Measurements from ENCODE around the gene NR3C1.
"Not testable (repeated sequence)": the region's sequence is repeated elsewhere in the genome, so short reads cannot be mapped to it uniquely, and the experiment has no call there.

The NR3C1 gene

DNA sequence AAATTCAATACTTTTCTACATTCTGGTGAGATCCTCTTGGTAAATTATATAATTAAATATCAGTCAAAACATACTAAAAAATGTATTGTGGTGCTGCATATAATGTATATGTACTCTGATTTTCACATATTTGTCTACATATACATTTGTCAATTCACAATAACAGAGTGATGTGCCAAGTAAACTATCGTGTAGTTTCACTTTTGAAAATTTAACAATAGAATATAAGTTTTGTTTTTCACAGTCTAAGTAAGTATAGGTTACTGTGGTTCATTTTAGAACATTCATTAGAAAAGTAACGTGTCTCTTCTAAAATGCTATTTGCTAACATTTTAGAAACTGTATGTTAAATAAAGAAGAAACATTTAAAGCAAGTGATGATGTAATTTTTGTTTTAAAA lies 73.6 kb downstream of the NR3C1 start:
- no peak for DNase-seq

DNA sequence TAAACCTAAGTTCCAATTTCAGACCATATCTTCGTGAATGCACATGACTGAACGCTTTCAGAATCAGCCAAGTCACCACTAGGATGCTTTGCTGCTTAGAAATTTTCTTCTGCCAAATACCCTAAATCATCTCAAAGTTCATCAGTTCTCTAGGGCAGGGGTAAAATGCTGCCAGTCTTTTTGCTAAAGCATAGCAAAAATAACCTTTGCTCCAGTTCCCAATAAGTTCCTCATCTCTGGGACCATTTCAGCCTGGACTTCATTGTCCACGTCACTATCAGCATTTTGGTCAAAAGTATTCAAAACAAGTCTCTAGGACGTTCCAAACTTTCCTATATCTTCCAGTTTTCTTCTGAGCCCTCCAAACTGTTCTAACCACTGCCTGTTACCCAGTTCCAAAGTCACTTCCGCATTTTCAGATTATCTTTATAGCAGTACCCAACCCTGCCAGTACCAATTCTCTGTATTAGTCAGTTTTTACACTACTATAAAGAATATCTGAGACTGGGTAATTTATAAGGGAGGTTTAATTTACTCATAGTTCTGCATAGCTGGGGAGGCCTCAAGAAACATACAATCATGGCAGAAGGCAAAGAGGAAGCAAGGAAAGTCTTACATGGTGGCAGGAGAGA lies 74.8 kb downstream of the NR3C1 start:
- DNase-seq = no peak

DNA sequence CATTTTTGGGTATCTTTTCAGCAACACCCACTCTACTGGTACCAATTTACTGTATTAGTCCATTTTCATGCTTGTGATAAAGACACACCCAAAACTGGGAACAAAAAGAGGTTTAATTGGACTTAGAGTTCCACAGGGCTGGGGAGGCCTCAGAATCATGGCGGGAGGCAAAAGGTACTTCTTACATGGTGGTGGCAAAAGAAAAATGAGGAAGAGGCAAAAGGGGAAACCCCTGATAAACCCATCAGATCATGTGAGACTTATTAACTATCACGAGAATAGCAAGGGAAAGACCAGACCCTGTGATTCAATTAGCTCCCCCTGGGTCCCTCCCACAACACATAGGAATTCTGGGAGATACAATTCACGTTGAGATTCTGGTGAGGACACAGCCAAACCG lies 78.4 kb downstream of the NR3C1 start:
- DNase-seq = not testable (repeated sequence)

DNA sequence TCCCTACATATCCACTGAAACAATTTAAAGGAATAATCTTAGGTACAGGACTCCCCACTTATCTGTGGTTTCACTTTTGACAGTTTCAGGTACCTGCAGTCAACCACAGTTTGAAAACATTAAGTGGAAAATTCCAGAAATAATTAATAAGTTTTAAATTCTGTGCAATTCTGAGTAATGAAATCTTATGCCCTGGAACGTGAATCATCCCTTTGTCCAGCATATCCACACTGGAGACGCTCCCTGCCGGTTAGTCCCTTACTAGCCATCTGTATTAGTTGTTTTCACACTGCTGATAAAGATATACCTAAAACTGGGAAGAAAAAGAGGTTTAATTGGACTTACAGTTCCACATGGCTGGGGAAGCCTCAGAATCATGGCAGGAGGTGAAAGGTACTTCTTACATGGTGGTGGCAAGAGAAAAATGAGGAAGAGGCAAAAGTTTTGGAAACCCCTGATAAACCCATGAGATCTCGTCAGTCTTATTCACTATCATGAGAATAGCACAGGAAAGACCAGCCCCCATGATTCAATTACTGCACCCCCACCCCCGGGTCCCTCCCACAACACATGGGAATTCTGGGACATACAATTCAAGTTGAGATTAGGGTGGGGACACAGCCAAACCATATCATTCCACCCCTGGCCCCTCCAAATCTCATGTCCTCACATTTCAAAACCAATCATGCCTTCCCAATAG lies 80.4 kb downstream of the NR3C1 start:
- DNase-seq = not testable (repeated sequence)

DNA sequence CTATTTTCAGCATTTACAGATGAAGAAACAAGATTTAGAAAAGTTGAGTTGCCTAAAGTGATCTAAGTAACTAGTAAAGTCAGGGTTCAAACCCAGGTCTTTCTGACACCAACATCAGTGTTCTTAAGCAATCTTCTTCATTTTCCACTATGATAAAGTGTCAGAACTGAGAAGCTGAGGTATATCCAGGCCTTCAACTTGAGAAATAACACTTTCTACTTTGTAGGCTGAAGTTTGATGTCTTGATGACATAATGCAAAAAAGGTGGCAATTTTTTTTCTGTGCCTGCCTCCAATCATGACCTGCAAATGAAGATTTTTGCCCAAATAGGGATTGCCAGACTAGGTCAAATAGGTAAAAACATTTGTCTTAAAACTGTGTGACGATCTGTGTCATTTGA lies 81.3 kb downstream of the NR3C1 start:
- no peak for DNase-seq

DNA sequence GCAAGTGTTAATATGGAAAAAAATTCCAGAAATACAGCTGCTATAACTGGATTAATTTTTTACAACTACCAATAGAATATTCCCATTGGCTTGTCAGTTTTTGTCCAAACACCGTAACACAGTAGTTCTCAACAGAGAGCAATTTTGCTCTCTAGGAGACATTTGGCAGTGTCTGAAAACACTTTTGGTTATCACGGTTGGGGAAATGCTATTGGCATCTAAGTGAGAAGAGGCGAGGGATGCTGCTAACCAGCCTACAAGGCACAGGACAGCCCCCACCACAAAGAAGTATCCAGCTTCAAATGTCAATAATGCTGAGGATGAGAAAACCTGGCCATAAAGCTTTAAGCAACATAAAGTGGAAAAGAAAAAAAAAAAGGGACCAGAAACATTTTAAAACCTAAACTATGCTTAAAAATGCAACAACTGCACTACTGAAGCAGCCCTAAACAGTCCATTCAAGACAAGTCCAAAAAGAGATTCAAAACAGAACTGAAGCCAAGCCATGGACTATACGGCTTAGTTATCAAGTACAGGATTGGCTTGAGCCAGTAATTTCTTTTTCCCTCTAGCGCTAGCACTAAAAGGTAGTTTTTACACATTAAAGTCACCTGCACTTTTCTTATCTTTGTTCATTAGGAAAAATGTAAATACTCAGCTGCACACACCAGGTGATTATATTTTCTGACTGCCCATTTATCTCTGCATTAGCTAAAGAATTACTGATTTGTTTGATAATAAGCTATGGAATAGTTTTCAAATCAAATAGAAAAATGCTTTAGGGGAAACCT lies 83.9 kb downstream of the NR3C1 start:
- DNase-seq = no peak

DNA sequence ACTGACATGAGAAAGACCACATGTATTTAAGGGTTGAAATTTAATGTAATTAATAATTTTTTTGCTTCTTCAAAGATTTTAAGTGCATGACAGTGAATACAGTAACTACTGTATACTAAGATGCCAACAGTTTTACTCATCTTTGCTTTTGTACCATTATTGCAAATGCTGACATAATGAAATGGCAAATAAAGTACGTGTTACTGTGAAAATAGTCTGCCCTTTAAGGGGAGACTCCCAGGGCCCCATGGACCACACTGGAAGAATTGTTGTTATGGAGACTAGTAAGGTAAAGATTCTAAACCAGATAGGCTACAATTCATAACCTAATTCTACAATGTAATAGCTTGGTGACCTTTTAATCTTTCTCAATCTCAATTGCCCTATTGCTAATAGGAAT lies 84.7 kb downstream of the NR3C1 start:
- DNase-seq = no peak

DNA sequence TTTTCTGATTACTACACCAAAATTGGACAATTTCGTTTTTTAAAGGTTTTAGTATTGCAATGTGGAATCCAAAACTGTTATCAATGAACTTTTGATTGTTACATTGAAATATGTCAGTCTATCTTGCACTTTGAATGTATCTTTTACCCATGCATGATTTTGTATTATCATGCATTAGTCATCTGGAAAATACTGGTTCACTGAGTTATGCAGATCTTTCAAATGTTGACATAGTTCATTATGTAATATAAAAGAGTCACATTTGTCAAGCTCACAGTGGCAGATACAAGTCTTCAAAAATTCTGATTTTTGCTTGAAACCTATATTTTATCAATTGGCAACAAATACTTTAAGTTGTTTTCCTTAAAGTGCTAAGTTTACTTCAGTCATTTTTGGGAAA lies 85.2 kb downstream of the NR3C1 start:
- DNase-seq = no peak

DNA sequence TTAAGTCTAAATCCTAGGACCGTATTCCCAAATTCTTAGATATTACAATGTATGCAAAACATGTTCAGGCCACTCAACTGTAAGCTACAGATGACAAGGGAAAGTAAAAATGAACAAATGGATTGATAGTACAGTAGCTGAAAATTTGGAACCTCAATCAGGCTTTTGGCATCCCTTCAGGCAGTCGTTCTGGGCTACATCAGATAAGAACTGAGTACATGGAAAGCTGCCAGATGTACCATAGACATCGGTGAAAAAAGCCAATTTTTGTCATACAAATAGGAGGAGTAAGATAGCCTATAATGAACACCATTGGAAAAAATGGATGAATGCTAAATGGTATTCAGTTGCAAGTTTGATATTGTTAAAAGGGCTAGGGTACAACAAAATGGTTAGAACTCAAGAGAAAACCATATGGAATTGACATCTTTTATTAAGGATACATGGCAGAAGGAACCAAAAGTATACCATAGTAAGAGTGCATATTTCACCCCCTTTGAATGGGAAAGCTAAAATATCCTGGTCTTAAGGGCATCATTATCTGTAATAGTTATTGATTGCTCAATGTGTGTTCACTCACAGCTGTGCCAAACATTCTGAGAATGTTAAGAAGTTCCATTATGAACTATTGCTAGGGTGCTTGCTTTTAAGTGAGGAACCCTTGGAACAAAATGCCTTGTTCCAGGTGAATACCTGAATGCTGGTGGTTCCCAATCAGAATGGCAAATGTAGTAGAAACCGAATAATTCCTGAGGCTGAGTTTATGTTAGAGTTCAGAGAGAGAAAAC lies 86.4 kb downstream of the NR3C1 start:
- no peak for DNase-seq

DNA sequence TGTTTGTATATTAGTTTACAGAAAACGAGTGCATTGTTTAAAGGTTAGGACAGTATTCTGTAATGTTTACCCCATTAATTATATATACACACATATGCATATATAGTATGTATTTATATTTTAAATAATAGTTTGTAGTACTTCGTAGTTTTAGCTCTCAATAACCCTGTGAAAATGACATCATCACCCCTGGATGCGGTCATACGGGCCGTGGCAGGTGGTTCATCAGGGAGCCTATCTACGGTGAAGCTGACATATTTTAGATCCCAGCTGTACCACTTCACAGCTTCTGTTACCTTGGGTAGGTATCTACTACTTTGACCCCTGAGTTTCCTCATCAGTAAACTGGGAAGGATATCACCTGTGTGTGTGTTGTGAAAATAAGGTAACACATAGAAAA lies 87.1 kb downstream of the NR3C1 start:
- DNase-seq = no peak

DNA sequence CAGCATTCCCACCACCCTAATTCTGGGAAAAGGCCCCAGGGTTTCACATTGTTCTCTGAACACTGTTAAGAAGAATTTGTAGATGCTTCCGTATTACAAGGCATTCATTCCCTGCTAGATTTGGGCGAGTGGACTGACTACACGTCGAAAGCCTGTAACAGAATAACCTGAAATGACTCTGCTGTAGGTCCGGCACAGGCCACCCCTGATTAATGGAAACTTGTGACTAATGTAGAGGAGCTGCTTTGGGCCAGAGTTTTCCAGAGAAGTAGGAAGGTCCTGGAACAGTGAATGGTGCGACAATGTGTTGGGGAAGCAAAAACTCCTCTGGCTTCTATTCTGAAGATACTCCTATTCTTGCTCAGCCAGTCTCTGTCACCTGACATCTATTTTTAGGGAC lies 87.6 kb downstream of the NR3C1 start:
- DNase-seq = no peak

DNA sequence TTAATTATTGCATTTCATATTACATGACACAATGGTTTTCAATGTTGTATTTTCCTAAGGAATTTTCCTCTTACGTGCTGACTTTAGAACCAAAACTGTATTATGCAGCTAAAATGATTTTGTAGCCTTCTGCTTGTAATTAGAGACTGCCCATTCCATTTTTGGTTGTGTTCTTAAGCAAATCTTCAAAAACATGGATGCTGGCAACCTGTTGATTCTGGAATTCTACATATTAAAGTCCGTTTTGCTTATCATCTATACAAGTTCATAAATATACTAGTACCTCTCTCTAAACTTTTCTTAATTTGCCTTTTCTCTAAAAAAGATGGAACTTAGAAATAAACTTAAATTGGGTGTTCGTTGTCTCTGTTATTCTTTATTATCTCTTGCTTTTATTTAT lies 88.3 kb downstream of the NR3C1 start:
- no peak for DNase-seq

DNA sequence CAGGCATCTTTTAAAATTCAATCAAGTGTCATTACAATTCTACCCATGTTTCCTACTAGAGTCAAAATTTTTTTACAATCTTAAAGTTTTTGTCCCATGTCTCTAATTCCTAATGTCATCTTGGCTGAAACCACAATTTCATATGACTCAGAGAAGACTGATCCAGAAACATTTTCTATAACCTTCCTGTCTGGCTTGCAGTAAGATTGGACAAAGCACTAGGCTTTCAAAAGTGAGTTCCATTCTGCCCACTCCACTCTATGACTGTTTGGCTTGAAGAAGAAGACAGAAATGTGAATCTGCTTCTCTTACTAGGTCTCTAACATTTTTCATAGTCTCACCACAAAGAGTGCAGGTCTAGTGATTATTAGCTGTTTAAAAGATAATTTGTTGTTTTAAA lies 88.8 kb downstream of the NR3C1 start:
- no peak for DNase-seq

DNA sequence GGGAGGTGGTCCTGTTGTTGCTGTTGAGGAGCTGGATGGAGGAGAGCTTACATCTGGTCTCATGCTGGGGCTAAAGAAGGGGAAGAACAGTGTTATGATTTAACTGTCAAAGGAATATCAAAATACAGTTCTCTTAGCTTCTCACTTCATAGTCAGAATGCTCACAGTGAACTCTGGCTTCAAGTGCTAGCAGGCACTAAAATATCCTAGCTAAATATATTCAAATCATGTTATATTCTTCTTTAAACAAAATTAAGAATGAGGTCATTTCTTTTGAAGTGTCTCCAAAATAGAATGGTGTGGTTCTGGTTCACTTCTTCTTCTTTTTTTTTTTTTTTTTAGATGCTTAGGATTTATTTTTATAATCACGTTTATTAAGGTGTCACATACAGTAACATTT lies 89.4 kb downstream of the NR3C1 start:
- DNase-seq = no peak

DNA sequence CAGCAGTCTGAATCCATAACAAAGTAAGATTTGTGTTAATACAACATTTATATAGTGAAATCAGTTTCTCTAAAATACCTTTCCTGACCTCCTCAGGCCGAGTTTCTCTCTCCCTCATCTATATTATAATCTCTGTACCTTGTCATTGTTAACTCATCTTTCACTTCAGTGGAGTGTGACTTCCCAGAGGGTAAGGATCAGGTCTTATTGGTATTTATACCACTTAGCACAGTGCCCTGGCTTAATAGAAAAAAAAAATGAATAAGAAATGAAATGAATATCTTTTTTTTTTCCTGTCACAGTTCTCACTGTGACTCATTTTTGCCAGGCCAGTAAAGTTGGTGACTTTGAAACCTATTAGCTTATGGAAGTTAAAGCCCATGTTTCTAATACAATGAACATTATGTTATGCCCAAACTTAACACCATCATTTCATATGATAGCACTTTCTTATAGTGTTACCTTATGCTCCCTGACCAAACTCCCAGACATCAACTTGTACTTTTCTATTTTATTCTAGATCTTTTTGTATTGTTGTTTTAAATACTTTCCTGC lies 90.1 kb downstream of the NR3C1 start:
- DNase-seq = no peak

DNA sequence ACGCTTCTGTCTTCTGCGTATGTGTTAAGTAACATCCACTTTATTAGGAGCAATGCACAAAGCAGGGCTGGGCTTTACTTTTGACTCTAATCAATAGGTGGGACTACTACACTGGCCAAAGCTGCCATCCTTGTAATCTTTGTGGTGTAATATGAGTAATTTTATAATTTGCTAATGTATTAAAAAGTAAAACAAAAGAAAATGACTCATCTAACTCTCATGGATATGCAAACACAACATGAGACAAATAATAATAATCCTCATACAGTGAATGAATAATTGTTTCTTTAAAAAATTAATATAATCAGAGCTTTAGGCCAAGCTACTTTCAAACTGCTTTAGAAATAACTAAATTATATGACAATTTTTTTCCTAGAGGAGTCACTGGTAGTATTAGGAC lies 90.7 kb downstream of the NR3C1 start:
- DNase-seq = no peak

DNA sequence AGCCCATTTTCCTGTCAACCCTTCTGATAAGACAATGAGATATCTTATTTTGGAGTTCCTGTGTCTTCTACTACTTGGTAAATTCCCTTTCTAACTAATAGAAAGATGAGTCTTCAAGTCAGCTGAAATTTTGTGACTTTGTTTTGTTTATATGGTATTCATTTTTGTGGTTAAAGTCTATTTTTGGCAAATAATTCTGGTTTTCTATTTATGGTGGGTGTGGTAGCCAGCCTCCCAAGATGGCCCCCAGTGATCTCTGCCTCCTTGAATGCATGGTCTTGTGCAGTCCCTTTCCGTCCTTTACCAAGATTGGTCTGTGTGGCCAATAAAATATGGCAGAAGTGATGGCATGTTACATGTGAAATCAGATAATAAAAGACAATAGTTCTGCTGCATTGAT lies 91.5 kb downstream of the NR3C1 start:
- DNase-seq = no peak

DNA sequence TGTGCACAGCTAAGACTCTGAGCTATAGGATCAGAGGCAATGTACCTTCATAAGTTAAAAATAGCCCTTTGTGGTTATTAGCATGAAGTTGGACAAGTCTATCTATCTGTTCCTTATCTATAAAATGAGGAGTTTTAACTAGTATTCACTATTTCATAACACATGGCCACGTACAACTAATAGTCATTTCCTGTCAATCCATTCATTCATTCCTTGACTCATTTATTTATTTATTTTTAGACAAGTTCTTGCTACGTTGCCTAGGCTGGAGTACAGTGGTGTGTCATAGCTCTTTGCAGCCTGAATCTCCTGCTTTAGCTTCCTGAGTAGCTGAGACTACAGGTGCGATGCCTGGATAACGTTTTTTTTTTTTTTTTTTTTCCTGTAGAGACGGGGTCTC lies 92.1 kb downstream of the NR3C1 start:
- DNase-seq = no peak

DNA sequence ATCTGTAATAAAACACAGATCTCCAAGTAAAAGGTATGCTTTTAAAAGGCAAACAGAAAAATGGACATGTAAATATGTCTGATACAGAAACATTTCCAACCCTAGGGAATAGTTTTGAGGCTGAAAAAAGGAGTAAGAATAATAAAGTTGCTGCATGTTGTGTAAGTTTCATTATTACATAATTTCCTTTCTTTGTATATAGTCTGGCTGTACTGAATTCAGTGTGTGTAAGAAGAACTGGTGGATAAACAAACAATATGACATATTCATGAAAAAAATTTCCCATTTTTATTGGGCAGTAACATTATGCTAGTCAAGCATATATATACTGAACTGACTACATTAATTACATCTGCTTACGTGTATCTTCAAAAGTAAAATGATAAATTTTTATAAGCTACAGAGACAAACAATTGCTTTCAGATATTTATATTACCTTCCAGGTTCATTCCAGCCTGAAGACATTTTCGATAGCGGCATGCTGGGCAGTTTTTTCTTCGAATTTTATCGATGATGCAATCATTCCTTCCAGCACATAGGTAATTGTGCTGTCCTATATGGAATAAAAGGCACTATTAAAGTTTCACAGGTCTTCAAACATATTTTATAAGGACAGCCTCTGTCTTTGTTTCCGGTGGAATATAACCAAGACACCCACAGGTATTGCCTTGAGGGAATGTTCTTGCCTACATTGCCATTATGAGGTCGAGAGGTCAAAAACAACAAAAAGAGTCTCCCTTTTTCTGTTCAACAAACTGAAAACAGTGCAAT lies 93.6 kb downstream of the NR3C1 start:
- DNase-seq = no peak

DNA sequence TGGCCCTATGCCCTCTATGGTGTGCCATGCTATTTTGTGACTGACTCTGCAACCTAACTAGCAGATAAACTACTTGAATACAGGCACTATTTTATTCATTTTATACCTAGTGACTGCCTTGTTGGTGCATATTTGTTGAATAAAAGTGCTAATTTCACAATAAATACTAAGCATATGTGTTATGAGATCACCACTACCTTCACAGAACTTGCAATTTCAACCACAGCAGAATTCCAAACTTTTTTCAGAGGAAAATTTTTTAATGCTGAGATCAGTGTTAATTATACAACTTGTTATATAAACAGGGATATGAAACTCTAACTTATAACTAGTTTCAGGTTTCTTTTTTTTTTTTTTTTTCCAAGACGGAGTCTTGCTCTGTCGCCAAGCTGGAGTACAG lies 94.8 kb downstream of the NR3C1 start:
- no peak for DNase-seq

DNA sequence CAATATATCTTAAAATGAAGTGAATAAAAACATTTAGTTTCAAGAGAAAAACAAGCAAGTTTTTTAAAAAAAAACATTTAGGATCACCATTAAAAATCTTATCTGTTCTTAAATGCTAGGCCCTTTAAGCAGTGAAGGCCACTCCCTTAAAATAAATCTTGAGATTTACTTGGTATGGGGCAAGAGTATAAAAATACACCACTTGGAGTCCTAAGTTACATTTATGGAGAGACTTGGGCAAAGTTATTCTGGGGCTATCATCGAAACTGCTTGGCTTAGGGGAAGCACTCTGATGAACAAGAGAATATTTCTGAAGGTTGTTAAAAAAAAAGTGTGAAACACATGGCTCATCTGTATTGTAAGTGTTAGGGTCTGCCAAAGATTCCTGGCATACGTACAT lies 97.4 kb downstream of the NR3C1 start:
- DNase-seq = no peak

DNA sequence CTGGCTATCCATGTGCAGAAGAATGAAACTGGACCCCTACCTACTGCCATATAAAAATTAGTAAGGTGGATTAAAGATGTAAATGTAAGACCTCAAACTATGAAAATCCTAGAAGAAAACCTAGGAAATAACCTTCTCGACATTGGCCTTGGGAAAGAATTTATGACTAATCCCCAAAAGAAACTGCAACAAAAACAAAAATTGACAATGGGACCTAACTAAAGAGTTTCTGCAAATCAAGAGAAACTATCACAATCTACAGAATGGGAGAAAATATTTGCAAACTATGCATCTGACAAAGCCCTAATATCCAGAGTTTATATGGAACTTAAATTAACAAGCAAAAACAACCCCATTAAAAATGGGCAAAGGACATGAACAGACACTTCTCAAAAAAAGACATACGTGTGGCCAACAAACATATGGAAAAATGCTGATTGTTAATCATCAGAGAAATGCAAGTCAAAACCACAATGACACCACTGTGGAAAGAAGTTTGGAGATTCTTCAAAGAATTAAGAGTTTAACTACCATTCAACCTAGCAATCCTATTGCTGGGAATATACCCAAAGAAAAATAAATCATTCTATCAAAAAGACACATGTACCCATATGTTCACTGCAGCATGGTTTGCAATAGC lies 98.5 kb downstream of the NR3C1 start:
- DNase-seq = no peak

Data from CD4-positive, alpha-beta T cell treated with Interleukin-15 for 1 hour (primary cell).